IMR-90 (cell line): ENCODE results near the gene PAN2. TPM values are rescaled to one million over a fixed set of nuclear protein-coding genes. Genes with fewer than 3 reads are reported as not detected.

Source experiments
- ATAC-seq: fragments of 200-7000 bp; cut with Tn5 transposase; 2 replicates; pipeline ENCODE4 v1.9.1; 2020; ENCODE audit warnings: low read depth, mild to moderate bottlenecking, moderate library complexity
- BruUV-seq: library from RNA; stranded (reverse); fragments of 400-500 nt; replicated peaks from 2 replicates; lab custom pipeline; 2021; lab: Mats Ljungman, UMichigan
- CTCF ChIA-PET: fragments of 300-600 bp; formaldehyde crosslinking; extraction: SDS; loops from one replicate; lab custom pipeline; 2021; ENCODE audit warnings: antibody characterized with exemption; lab: Yijun Ruan, JAX
- POLR2A ChIA-PET: fragments of 300-600 bp; sonication (Branson Sonifier 250); formaldehyde crosslinking; loops from one replicate; lab custom pipeline; 2022; ENCODE audit warnings: antibody characterized with exemption; ENCODE audit not compliant: unreplicated experiment; lab: Charles Lee
- DNase-seq: peaks from one replicate; pipeline ENCODE4 v3.0.0; 2013
- H2AFZ ChIP-seq: replicated peaks from 2 replicates; pipeline ENCODE3; 2013; ENCODE audit warnings: low read length, mild to moderate bottlenecking; ENCODE audit not compliant: poor library complexity
- H2AK5ac ChIP-seq: 2 replicates; pipeline ENCODE4 v1.6.1; 2013; ENCODE audit warnings: low read depth, low read length, inconsistent platforms
- H2AK9ac ChIP-seq: replicated peaks from 2 replicates; pipeline ENCODE3; 2013; ENCODE audit warnings: mild to moderate bottlenecking, low read depth, low read length, moderate library complexity; ENCODE audit not compliant: poor library complexity
- H2BK120ac ChIP-seq: 2 replicates; pipeline ENCODE4 v1.6.1; 2013; ENCODE audit warnings: low read depth, low read length, inconsistent platforms
- H2BK15ac ChIP-seq: 3 replicates; pipeline ENCODE4 v1.6.1; 2013; ENCODE audit warnings: low read depth, low read length, inconsistent platforms
- H2BK20ac ChIP-seq: 2 replicates; pipeline ENCODE4 v1.6.1; 2013; ENCODE audit warnings: low read depth, mild to moderate bottlenecking, inconsistent platforms, low read length, moderate library complexity
- H2BK5ac ChIP-seq: 2 replicates; pipeline ENCODE4 v1.6.1; 2013; ENCODE audit warnings: mild to moderate bottlenecking, low read depth, low read length, inconsistent platforms; ENCODE audit not compliant: poor library complexity, severe bottlenecking
- H3K14ac ChIP-seq: replicated peaks from 2 replicates; pipeline ENCODE4 v1.6.1; 2013; ENCODE audit warnings: low read depth, low read length, inconsistent platforms
- H3K18ac ChIP-seq: 2 replicates; pipeline ENCODE4 v1.6.1; 2013; ENCODE audit warnings: low read depth, low read length, control low read depth
- H3K23ac ChIP-seq: 2 replicates; pipeline ENCODE4 v1.6.1; 2013; ENCODE audit warnings: low read depth, low read length, inconsistent platforms
- H3K27ac ChIP-seq: 2 replicates; pipeline ENCODE4 v1.5.1; 2013; ENCODE audit warnings: mild to moderate bottlenecking, control low read depth, low read length; ENCODE audit not compliant: insufficient read depth
- H3K27me3 ChIP-seq: 2 replicates; pipeline ENCODE4 v1.6.1; 2013; ENCODE audit warnings: low read length; ENCODE audit not compliant: control insufficient read depth, insufficient read depth
- H3K36me3 ChIP-seq: 2 replicates; pipeline ENCODE4 v1.6.1; 2013; ENCODE audit warnings: low read length, mixed read lengths; ENCODE audit not compliant: control insufficient read depth, insufficient read depth
- H3K4ac ChIP-seq: 2 replicates; pipeline ENCODE4 v1.6.1; 2013; ENCODE audit warnings: low read depth, low read length, inconsistent platforms
- H3K4me1 ChIP-seq: 2 replicates; pipeline ENCODE4 v1.6.1; 2013; ENCODE audit warnings: low read length, mixed read lengths; ENCODE audit not compliant: control insufficient read depth, insufficient read depth
- H3K4me2 ChIP-seq: 2 replicates; pipeline ENCODE4 v1.6.1; 2013; ENCODE audit warnings: low read depth, mild to moderate bottlenecking, control low read depth, low read length, moderate library complexity
- H3K4me3 ChIP-seq: 2 replicates; pipeline ENCODE4 v1.5.1; 2013; ENCODE audit warnings: low read depth, mild to moderate bottlenecking, control low read depth, low read length, moderate library complexity; ENCODE audit not compliant: insufficient read depth
- H3K56ac ChIP-seq: 2 replicates; pipeline ENCODE4 v1.6.1; 2013; ENCODE audit warnings: low read length, inconsistent platforms; ENCODE audit not compliant: insufficient read depth; ENCODE audit errors: extremely low read depth
- H3K79me1 ChIP-seq, 2 experiments: 2 replicates each; pipeline ENCODE4 v1.6.1; 2013; ENCODE audit warnings: low read length in 2 of 2, inconsistent platforms in 1 of 2, low read depth in 1 of 2
- H3K9ac ChIP-seq: 2 replicates; pipeline ENCODE4 v1.6.1; 2013; ENCODE audit warnings: low read depth, low read length, control low read depth
- H3K9me1 ChIP-seq: 2 replicates; pipeline ENCODE4 v1.6.1; 2013; ENCODE audit warnings: low read length, inconsistent platforms; ENCODE audit not compliant: insufficient read depth
- H3K9me3 ChIP-seq: 2 replicates; pipeline ENCODE4 v1.6.1; 2013; ENCODE audit warnings: low read length; ENCODE audit not compliant: control insufficient read depth, insufficient read depth
- H4K20me1 ChIP-seq: 2 replicates; pipeline ENCODE4 v1.6.1; 2013; ENCODE audit warnings: low read length, inconsistent platforms; ENCODE audit not compliant: insufficient read depth
- H4K5ac ChIP-seq: 2 replicates; pipeline ENCODE4 v1.6.1; 2013; ENCODE audit warnings: mild to moderate bottlenecking, low read depth, low read length, control low read depth
- H4K8ac ChIP-seq, 2 experiments: 2 replicates each; pipeline ENCODE4 v1.6.1; 2013; ENCODE audit warnings: low read depth in 2 of 2, low read length in 2 of 2, control low read depth in 1 of 2, inconsistent platforms in 1 of 2
- H4K91ac ChIP-seq: 2 replicates; pipeline ENCODE4 v1.6.1; 2013; ENCODE audit warnings: low read depth, low read length, inconsistent platforms; ENCODE audit not compliant: insufficient read depth
- CEBPB ChIP-seq: IDR thresholded peaks from 2 replicates; pipeline ENCODE4 v1.6.1; 2012; ENCODE audit warnings: low read depth, low read length, improper control_type of control experiment
- FOS ChIP-seq: fragments of 150-350 bp; IDR thresholded peaks from 2 replicates; pipeline ENCODE4 v1.6.1; 2016; ENCODE audit warnings: low read depth, low read length
- MAFK ChIP-seq: IDR thresholded peaks from 2 replicates; pipeline ENCODE4 v1.6.1; 2012; ENCODE audit warnings: low read depth, low read length, improper control_type of control experiment
- MXI1 ChIP-seq: IDR thresholded peaks from 2 replicates; pipeline ENCODE4 v1.6.1; 2012; ENCODE audit warnings: low read depth, mild to moderate bottlenecking, low read length, moderate library complexity, borderline replicate concordance
- RCOR1 ChIP-seq: IDR thresholded peaks from 2 replicates; pipeline ENCODE4 v1.6.1; 2012; ENCODE audit warnings: mild to moderate bottlenecking, low read length, improper control_type of control experiment; ENCODE audit not compliant: insufficient replicate concordance
- RFX5 ChIP-seq: IDR thresholded peaks from 2 replicates; pipeline ENCODE4 v1.8.0; 2012; ENCODE audit warnings: low read depth, mild to moderate bottlenecking, low read length, moderate library complexity
- USF2 ChIP-seq: fragments of 150-350 bp; IDR thresholded peaks from 2 replicates; pipeline ENCODE4 v1.6.1; 2017; ENCODE audit warnings: mild to moderate bottlenecking, antibody characterized with exemption, low read length, low read depth
- WGBS, 2 experiments: methylation state at CpG; one replicate each; pipeline versions ENCODE4 v1.1.5 to v1.1.7; 2013; ENCODE audit warnings: missing lambda C conversion rate in 2 of 2; ENCODE audit not compliant: insufficient read length in 1 of 2; ENCODE audit errors: extremely low coverage in 2 of 2; 5-methylcytosine and 5-hydroxymethylcytosine counted together
- dilution Hi-C: fragments of 300-500 bp; cut with HindIII; formaldehyde crosslinking; loops from one replicate; pipeline ENCODE4 v1.14.3; 2018; ENCODE audit warnings: low sequenced_read_pairs; ENCODE audit not compliant: unreplicated experiment
- in situ Hi-C: fragments of 300-500 bp; cut with MboI; formaldehyde crosslinking; loops from 3 replicates; pipeline ENCODE4 v1.14.3; 2019; ENCODE audit warnings: low sequenced_read_pairs, inconsistent platforms, mixed read lengths
- intact Hi-C: fragments of 100-400 bp; cut with micrococcal nuclease; formaldehyde crosslinking; loops from 2 replicates; pipeline ENCODE4 v1.10.0; 2022
- polyA plus RNA-seq, 3 experiments: library from polyadenylated mRNA; depleted of rRNA; stranded (reverse); fragments of >200 nt; gene quantifications; 2 replicates each; pipeline ENCODE4 v1.2.3, GENCODE V29; 2012; ENCODE audit warnings: low replicate concordance in 1 of 3
- total RNA-seq: library from RNA; depleted of rRNA; stranded (reverse); fragments of >200 nt; gene quantifications from 2 replicates; pipeline ENCODE4 v1.2.3, GENCODE V29; 2012

Gene PAN2
- total and polyA plus RNA-seq, 2 of the 4 experiments (the other 2 are of a cell fraction) = 9.7 to 20.2 TPM

GRCh38 chr12:56307221-56307965 is 26.4 kb downstream of the PAN2 start:
- ChIA-PET POLR2A (no interaction called here), CTCF (interaction anchor here (0.5 kb wide), 1 partner anchor 16 kb away, joined by 4 read pairs; no protein-coding TSS in a partner anchor)
- Histone ChIP-seq H3K79me1 (peaks cover 5 to 13% of the 10 kb centered on the region in 2 experiments), H3K18ac (no peak overlapping the region), H2AK9ac (no peak overlapping the region), H3K56ac (no peak overlapping the region), H3K4ac (no peak overlapping the region), H3K27ac (no peak overlapping the region), H4K8ac (no peak overlapping the region), H3K4me3 (no peak overlapping the region), H3K27me3 (no peaks in the 10 kb centered on the region), H3K9me1 (no peaks in the 10 kb centered on the region), H3K4me2 (no peak overlapping the region), H3K36me3 (peaks cover 35% of the 10 kb centered on the region), H3K23ac (no peak overlapping the region), H4K5ac (no peak overlapping the region), H2AFZ (no peak overlapping the region), H3K4me1 (no peaks in the 10 kb centered on the region), H3K14ac (no peak overlapping the region), H4K91ac (no peak overlapping the region), H2AK5ac (no peak overlapping the region), H4K20me1 (no peaks in the 10 kb centered on the region), H2BK20ac (no peak overlapping the region), H2BK5ac (no peak overlapping the region), H2BK120ac (no peak overlapping the region), H3K9me3 (no peaks in the 10 kb centered on the region), H2BK15ac (no peak overlapping the region), H3K9ac (no peak overlapping the region)
- ATAC-seq (no peak), DNase-seq (no peak)
- TF ChIP-seq MXI1 = no peak
- no peak for TF ChIP-seq MAFK
- TF ChIP-seq CEBPB = no peak
- no peak for TF ChIP-seq USF2
- TF ChIP-seq RCOR1 = no peak
- TF ChIP-seq FOS = no peak
- no peak for TF ChIP-seq RFX5
- in situ Hi-C loops (no loop called here), dilution Hi-C loops (no loop called here), intact Hi-C loops (no loop called here)
- 94% methylated on average over 3 of the region's 7 CpGs; no CpG with 5 or more reads in 1 of the 2 experiments for WGBS, 2 experiments
- no TSS peak for BruUV-seq
